ENCODE data around the gene CCDC73. TPM values are rescaled to one million over a fixed set of nuclear protein-coding genes. Genes with fewer than 3 reads are reported as not detected.

CCDC73 gene
- total and polyA plus RNA-seq, 2 of the 4 experiments (the other 2 are of a cell fraction) = not detected

DNA sequence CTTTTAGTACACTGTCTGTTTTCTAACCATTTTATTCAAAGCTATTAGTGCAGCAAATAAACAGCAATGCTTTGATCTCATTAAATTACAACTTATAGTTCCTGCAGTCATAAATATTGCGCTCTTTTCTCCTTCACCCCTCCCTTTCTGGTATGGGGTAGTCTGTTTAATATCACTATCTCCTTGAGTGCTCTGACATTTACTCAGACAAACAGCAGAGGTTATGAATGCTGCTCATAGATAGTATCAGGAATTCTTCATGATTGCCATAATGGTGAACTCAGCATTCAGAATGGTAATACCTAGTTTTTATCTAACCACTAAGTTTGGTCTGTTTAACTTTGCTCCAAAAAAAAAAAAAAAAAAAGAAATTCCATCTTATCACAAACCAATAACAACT lies 123.4 kb downstream of the CCDC73 start:
- H3K36me3 ChIP-seq (ENCODE audit: control insufficient read depth, insufficient read depth, low read length) = no peaks in the 10 kb centered on the region
- H3K4ac ChIP-seq (ENCODE audit: low read depth, low read length) = no peak overlapping the region
- DNase-seq (no peak), ATAC-seq (ENCODE audit: low read depth) (no peak)
- no peaks in the 10 kb centered on the region for H3K9me3 ChIP-seq (ENCODE audit: control insufficient read depth, insufficient read depth, low read length)
- H3K14ac ChIP-seq (replicated peaks; ENCODE audit: low read depth, low read length) = no peak overlapping the region
- no peaks in the 10 kb centered on the region for H3K4me1 ChIP-seq (ENCODE audit: control insufficient read depth, insufficient read depth, low read length)
- no peaks in the 10 kb centered on the region for H3K79me1 ChIP-seq (ENCODE audit: low read depth in 1 of 2, low read length in 2 of 2)
- H3K9me1 ChIP-seq (ENCODE audit: insufficient read depth, low read length) = no peaks in the 10 kb centered on the region
- no peak overlapping the region for H4K91ac ChIP-seq (ENCODE audit: insufficient read depth, low read depth, low read length)
- no peak overlapping the region for H2BK15ac ChIP-seq (ENCODE audit: low read depth, low read length)
- ChIA-PET CTCF (interaction anchor here (0.7 kb wide), 2 partner anchors 384 to 439 kb away, joined by 5 to 10 read pairs; no protein-coding TSS in a partner anchor), POLR2A (ENCODE audit: unreplicated experiment) (no interaction called here)
- H2AK9ac ChIP-seq (replicated peaks; ENCODE audit: low read depth, low read length, poor library complexity) = no peak overlapping the region
- H2AK5ac ChIP-seq (ENCODE audit: low read depth, low read length) = no peak overlapping the region
- intact Hi-C loops (cut with micrococcal nuclease) = no loop called here
- BruUV-seq (replicated peaks) = no TSS peak
- H2BK20ac ChIP-seq (ENCODE audit: low read depth, low read length) = no peak overlapping the region
- in situ Hi-C loops (cut with MboI; ENCODE audit: low sequenced_read_pairs) = no loop called here
- H3K9ac ChIP-seq (ENCODE audit: low read depth, low read length) = no peak overlapping the region
- H2BK5ac ChIP-seq (ENCODE audit: low read depth, low read length, poor library complexity, severe bottlenecking) = no peak overlapping the region
- H4K8ac ChIP-seq (ENCODE audit: low read depth in 2 of 2, low read length in 2 of 2) = no peak overlapping the region
- no peaks in the 10 kb centered on the region for H3K27me3 ChIP-seq (ENCODE audit: control insufficient read depth, insufficient read depth, low read length)
- H2AFZ ChIP-seq (replicated peaks; ENCODE audit: low read length, poor library complexity) = no peak overlapping the region
- H3K56ac ChIP-seq (ENCODE audit: extremely low read depth, insufficient read depth, low read length) = no peak overlapping the region
- H4K5ac ChIP-seq (ENCODE audit: low read depth, low read length) = no peak overlapping the region
- H4K20me1 ChIP-seq (ENCODE audit: insufficient read depth, low read length) = no peaks in the 10 kb centered on the region
- H2BK120ac ChIP-seq (ENCODE audit: low read depth, low read length) = no peak overlapping the region
- dilution Hi-C loops (cut with HindIII; ENCODE audit: low sequenced_read_pairs, unreplicated experiment) = no loop called here
- H3K18ac ChIP-seq (ENCODE audit: low read depth, low read length) = no peak overlapping the region
- no CpG with 5 or more reads among the region's 1 CpG for WGBS, 2 experiments (ENCODE audit: extremely low coverage in 2 of 2, insufficient read length in 1 of 2)
- H3K4me3 ChIP-seq (ENCODE audit: insufficient read depth, low read depth, low read length) = no peak overlapping the region
- H3K4me2 ChIP-seq (ENCODE audit: low read depth, low read length) = no peak overlapping the region
- no peak overlapping the region for H3K23ac ChIP-seq (ENCODE audit: low read depth, low read length)
- no peak overlapping the region for H3K27ac ChIP-seq (ENCODE audit: insufficient read depth, low read length)
- TF ChIP-seq, protein P1, sequence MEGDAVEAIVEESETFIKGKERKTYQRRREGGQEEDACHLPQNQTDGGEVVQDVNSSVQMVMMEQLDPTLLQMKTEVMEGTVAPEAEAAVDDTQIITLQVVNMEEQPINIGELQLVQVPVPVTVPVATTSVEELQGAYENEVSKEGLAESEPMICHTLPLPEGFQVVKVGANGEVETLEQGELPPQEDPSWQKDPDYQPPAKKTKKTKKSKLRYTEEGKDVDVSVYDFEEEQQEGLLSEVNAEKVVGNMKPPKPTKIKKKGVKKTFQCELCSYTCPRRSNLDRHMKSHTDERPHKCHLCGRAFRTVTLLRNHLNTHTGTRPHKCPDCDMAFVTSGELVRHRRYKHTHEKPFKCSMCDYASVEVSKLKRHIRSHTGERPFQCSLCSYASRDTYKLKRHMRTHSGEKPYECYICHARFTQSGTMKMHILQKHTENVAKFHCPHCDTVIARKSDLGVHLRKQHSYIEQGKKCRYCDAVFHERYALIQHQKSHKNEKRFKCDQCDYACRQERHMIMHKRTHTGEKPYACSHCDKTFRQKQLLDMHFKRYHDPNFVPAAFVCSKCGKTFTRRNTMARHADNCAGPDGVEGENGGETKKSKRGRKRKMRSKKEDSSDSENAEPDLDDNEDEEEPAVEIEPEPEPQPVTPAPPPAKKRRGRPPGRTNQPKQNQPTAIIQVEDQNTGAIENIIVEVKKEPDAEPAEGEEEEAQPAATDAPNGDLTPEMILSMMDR (conservative IDR thresholded peaks at IDR 0.05; ENCODE audit: low read depth, low read length) = no peak
- TF ChIP-seq RCOR1 (IDR thresholded peaks at IDR 0.05; ENCODE audit: insufficient replicate concordance, low read length) (no peak), FOS (IDR thresholded peaks at IDR 0.05; ENCODE audit: low read depth, low read length) (no peak), CHD1 (IDR thresholded peaks at IDR 0.05; ENCODE audit: low read depth, low read length) (no peak), RAD21 (IDR thresholded peaks at IDR 0.05; ENCODE audit: low read length) (no peak), MXI1 (IDR thresholded peaks at IDR 0.05; ENCODE audit: borderline replicate concordance, low read depth, low read length) (no peak), CEBPB (IDR thresholded peaks at IDR 0.05; ENCODE audit: low read depth, low read length) (no peak)
